NCI-H748 treated with DMSO at 0.1 percent for 48 hours (cell line): ENCODE measurements around the gene LNPEP.

Experiments
- DNase-seq: peaks from one replicate; lab custom pipeline; 2025; lab: John Stamatoyannopoulos, UW

LNPEP gene

DNA sequence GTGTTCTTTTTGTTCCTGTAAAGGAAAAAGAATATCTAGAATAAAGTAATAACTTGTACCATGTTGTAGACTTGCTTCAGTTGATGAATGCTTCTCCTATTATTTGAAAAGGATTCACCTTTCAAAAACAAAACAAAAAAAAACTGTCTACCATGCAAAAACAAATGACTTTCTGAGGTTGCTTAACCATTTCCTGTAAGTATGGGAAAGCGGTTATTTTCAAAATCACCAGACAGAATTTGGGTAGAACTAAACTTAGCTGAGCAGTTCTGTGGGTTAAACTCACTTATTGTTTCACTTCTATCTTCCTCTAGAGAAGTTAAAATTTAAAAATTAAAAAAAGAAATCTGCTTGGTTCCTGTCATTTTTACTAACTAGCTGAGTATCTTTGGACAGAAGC is 25.2 kb downstream of the LNPEP start:
- DNase-seq = no peak

DNA sequence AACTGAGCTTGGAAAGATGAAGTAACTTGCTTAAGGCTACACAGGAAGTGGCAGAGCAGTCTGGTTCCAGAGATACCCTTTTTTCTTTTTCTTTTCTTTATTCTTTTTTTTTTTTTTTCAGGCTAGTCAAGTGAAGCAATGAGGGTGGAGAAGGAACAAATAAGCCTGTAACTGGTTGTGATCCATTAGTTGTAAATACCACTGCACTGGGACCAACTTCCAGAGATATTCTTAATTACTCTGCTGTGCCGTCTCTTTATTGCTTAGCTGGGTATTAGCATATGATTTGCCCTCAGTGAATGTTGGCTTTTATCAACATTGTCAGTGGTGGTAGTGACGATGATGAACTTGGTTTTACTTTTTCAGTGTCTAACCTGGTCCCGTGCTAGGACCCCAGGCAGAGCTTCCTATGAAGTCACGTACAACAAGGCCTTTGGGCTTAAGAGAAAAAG is 26.7 kb downstream of the LNPEP start:
- DNase-seq = no peak

DNA sequence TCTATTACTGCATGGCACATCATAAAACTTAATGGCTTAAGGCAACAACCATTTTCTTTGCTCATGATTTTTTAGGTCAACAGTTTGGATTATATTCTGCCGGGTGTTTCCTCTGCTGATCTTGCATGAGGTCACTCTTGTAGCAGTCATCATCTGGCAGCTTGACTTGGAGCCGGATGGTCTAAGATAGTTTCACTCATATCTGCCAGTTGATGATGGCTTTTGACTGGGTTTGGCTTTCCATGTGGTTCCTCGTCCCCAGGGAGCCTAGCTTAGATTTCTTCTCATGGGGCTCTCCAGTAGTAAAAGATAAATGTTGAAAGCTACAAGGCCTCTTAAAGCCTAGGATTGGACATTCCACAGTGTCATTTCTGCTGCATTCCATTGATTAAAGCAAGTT is 27.4 kb downstream of the LNPEP start:
- DNase-seq = no peak

DNA sequence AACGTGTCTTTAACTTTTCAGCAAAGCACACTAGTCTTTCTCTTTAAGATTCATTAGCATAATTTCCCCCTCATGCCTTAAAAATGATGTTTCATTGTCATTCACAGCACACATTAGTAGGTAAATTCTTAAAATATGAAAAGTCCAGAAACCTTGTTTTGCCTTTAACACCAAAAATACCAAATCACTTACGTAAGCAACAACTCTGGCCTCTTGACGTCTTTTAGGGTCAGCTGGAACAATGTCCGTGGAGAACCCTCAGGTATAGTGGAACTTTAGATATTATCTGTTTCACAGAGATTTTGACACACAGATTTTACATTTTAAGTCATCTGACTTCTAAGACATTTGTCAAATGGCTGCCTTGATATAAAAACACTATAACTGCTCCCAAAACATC is 30.9 kb downstream of the LNPEP start:
- no peak for DNase-seq

DNA sequence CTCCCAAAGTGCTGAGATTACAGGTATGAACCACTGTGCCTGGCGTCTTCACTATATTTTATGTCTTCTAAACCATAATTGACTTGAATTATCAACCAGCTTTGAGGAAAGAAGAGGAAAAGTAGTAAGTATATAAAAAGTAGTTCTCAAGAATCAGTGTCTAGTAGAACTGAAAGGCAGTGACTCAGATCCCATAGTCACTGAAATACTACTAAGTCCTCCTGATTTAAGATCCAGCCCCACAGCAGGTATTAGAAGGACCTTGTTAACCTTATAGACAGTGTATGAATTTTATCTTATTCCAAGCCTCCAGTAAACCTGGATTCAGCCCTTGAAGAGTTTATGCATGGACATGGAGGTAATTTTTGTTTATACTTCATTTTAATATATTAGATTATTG is 31.5 kb downstream of the LNPEP start:
- DNase-seq = no peak

DNA sequence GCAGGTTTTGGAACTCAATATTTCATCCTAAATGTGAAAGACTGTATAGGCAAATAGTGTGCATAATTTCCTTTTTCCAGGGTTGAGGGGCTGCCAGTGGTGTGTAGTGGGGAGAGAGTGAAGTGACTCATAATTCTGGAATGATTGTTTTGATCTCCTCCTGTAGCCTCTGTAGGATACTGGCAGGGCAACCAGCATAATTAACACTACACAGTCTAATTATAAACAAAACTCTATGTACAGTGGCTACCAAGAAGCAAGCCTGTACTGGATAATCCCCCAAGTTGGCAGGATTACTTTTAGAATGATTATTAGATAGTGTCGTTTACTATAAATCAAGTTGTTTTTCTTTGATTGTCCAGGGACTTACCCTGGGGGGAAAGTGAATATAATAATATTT is 32.2 kb downstream of the LNPEP start:
- DNase-seq = no peak

DNA sequence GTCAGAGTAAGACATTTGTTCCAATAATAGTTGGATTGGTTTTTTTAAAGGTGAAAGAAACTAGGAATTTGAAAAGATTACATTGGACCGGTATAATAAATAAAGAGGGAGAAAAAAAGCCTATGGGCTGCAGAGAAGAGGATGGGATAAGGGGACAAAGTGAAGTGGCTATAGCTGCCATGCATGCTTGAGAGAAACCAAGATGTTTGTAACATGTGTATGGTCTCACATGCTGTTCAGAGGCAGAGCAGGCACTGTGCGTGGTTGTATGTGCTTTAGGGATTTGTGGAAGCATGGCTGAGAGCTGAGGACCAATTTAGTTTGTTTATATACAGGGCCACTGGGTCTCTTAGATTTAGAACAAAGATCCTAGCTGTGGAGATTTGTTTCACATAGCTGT is 32.7 kb downstream of the LNPEP start:
- no peak for DNase-seq

DNA sequence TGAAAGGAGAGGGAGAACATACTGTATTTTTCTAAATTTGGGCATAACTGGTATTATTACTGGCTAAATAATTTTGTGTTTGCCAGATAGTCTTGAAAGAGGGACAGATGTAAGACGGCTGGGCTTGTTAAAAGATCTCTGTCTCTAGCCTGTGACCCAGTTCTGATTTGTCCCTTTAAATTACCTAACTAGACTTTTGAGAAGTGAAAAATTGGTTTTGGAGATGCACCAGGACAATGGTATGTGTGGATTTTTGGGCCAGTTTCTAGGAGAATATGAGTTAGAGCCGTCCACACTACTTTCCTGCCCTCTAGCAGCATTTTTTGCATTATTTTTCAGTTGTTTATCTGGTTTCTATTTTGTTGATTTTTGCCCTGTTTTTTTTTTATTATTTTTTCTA is 33.5 kb downstream of the LNPEP start:
- no peak for DNase-seq

DNA sequence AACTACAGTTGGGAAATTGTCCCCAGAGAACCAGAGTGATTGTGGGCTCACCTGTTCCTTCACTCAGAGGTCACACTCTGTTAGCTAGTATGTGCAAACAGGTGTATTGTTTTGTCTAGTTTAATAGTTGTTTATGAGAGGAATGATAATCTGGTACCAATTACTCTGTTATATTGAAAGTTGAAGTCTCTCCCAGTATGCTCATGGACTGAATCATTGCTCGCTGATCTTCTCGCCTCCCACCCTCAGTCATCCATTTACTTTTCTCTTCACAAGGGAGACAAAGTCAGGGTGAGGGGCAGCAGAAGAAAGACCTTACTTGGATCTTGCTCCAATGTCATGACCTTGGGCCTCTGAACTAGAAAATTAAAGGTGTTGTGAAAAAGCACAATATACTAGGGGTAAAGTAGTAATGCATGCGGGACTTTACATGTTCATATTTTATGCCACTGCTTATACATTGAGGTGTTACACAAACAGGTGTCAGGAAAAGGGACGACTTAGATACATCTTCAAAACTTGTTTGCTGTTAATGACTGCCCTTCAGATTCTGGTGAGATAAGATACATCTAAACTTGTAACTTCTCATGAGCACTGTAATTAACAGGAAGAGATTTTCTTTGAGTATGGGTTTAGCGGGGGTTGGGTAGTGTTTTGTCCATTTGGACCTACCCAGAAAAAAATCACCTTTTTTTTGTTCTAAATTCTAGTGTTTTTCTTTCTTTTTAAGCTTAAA is 36.9 kb downstream of the LNPEP start:
- DNase-seq = no peak

DNA sequence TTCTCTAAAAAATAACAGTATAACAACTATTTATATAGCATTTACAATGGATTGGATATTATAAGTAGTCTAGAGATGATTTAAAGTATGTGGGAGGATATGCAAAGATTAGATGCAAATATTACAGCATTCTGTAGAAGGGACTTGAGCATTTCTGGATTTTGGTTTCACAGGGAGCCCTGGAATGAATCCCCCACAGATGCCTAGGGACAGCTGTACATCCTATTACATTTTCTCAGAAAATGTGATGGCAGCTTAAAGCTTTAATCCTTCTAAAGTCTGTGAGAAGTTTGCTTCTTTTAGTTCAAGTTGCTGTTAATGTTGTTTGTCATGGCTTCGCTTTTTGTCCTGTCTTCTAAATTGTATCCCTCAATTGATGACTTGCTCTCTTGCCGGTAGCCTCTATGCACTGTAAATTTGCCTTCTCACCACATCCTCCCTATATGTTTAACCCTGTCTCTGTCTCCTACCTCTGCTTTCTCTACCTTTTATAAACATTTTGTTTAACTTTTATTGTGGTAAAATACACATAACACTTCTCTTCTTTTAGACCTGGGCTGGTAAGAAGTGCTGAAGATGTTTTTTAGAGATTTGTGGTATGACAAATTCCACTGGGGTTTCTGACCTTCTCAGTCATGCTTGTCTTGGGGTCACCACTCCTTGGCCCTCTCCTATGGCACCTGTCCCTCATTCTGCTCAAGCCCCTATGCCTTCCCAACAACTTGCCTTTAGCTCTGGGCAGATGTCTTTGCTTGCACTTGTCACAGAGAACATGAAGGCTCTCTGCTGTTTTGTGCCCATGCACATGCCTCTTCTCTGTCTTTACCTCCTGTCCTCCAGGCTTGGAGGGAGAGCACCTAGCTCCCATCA is 37.9 kb downstream of the LNPEP start:
- DNase-seq = no peak

DNA sequence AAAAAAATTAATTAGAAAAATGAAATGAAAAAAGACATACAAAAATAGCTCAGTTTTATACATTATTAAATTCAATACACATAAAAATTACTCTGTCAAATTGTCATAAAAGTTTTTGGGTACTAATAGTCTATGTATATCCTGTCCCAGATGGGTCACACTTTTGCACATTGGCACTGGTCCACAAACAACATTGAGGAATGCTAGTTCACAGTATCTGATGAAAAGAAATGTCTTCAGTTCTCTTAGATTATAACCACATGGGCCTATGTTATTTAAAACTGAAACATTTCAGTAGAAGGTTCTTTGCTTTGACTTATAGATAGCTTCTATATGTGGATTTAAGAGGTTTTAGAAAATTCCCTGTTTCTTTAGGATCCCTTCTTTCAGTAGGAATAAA is 39.8 kb downstream of the LNPEP start:
- DNase-seq = no peak

DNA sequence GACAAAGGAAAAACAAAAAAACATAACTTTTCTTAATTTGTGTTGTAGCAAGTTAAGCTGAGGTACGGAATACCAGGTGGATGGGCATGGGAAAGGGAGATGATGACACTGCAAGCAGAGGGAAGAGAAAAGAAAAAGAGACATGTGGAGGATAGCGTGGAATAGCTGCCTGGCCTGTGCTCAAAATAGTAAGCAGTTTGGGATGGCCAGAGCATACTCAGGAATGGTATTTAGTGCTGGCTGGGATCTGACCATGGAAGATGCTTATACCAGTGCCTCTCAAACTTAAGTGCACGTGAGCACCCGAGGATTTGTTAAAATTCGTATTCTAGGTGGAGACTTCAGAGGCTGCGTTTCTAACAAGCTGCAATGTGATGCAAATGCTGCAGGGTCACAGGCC is 41.3 kb downstream of the LNPEP start:
- no peak for DNase-seq

DNA sequence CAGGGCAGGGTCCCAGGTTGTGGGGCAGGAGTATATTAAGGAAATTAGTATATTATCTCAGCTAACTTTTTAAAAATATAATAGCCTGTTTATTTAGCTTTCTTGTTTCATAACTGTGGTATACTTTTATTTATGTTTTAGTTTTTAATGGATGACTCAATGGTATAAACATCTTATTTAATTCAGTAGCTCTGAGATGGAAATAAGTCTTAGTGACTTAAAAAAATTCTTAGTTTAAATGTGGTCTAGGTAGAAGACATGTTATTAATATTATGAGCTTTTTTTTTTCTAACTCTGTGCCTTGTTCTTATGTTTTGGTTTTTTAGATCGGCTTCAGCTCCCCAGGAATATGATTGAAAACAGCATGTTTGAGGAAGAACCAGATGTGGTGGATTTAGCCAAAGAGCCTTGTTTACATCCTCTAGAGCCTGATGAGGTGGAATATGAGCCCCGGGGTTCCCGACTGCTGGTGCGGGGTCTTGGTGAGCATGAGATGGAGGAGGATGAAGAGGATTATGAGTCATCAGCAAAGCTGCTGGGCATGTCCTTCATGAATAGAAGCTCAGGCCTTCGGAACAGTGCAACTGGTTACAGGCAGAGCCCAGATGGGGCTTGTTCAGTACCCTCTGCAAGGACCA is 43.1 kb downstream of the LNPEP start:
- DNase-seq = no peak

DNA sequence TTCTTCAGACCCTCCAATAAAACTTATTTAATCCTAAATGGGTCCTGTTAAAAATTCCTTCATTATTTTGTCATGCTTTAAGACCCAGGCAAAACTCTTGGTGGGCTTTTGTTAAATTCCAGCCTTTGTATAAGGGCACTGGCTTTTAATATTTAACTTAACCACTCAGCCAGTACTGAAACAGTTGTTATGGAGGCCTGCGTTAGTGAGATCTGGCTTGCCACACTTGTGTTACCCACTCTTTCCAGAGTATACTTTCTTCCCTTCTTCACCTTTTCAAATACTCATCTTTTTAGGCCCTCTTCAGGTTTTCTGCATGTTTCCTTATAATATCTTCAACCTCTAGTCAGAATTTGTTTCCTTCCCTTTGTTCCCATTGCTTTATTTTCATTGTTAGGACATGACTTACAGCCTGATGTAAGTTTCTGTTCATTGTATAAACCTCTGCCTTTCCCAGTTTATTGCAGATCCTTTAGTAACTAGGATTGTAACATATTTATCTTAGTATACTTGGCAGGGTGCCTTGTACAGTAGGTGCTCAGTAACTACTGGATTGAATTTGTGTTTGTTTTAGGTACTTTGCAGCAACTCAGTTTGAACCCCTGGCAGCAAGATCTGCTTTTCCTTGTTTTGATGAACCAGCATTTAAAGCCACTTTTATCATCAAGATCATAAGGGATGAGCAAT is 48.8 kb downstream of the LNPEP start:
- no peak for DNase-seq

DNA sequence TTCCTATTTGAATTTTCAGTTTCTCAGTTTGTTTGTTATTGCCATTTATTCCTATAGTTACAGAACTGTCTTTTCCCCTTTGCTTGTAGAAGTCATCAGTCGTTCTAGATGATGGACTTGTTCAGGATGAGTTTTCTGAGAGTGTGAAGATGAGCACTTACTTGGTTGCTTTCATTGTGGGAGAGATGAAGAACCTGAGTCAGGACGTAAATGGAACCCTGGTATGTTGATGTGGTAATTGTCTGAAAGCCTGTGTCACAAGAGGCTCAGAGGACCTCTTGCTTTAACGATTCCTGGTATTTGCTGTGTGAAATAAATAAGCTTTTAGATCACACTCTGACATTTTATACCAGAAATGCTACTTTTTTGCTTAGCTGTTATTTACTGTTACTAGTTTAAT is 50.6 kb downstream of the LNPEP start:
- no peak for DNase-seq

DNA sequence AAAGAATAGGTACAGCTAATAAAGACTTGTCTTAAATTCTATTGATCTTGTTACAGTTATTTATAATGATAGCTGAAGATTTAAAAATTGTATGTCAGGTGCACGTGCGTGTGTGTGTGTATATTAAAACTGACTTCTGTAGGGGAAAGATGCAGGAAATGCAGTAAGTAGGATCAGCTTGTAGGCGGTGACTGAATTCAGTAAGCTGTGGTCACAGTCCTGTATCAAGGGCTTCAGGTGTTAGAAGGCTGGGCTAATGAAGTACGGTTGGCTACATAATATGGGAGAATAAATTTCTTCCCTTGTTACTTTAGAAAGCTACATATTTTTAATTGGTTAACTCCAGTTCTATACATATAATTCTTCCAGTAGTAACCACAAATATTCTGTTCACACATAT is 54.2 kb downstream of the LNPEP start:
- DNase-seq = no peak

DNA sequence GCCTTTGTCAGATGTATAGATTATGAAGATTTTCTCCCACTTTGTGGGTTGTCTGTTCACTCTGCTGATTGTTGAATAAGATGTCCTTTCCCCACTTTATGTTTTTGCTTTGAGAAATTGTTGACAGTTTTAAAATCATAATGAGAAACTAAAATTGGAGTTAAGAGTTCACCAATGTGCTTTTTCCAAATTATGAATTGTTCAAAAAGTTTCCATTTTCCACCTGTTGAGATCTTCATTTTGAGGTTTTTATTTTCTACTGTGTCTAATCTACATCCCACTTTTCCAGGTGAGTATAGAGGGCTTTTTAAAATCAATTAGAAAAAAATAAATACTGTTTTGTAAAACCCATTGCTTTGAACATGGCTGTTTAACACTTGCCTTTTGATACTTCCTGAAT is 55.8 kb downstream of the LNPEP start:
- no peak for DNase-seq

DNA sequence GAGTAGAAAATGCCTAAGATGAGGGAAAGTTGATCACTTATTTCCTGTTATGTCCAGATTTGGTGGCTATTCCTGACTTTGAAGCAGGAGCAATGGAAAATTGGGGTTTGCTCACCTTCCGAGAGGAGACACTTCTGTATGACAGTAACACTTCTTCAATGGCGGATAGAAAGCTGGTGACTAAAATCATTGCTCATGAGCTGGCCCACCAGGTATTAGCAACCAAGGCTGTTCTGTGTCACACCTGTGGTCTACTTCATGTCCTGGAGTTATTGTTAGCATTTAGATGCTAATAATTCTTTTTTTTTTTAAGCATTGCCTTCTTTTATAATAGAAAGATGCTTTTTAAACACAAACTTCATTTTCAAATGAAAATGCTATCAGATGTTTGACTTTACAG is 57.9 kb downstream of the LNPEP start:
- DNase-seq = no peak

DNA sequence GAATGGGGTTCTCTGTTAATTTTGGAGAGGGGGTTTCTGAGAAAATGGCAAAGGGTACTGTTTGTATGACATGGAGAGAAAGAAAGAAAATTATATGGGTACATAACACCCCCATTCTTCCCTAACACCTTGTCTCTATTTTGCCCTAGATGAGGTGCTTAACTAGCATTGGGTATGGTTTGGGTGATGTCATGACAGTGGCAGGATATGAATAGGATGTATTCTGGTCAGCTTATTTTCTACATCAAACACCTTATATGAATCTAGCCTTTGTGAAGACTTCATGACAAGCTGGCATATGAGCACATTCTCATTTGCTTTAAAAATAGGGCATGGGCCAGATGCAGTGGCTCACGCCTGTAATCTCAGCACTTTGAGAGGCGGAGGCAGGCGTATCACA is 58.6 kb downstream of the LNPEP start:
- no peak for DNase-seq

DNA sequence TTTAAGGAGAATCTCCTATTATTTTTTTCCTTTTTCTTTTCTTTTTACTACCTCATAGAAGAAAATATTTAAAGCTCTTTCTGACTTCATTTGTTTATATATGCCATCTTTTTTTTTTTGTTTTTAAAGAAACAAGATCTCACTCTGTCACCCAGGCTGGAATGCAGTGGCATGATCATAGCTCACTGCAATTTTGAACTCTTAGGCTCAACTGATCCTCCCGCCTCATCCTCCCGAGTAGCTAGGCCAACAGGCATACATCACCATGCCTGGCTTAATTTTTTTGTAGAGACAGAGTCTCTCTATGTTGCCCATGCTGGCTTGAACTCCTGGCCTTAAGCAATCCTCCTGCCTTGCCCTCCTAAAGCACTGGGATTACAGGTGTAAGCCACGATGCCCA is 59.5 kb downstream of the LNPEP start:
- no peak for DNase-seq

DNA sequence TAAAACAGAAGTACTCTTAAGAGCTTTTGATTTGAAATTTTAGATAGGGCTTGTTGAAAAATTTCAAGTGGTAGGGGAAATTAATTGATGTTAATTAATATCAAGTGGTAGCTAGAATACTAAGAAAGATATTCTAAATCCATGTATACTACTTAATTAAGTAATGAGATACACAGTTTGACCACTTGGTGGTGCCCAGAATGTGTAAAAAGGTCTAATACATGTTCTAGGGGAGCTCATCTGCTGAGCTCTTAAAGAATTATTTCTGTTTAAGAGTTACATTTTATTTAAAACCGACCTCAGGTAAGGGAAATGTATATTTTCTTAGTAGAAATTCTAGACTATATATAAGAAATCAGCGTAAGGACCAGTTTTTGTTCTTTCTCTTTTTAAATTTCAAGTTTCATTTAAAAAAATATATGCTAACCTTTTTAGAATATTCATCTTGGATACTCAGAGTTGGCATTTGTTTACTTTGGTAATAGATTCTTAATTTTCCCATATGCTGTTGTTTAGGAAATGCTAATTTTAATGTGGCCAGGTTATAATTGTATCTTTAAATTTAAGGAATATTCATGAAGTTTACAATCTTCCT is 61.5 kb downstream of the LNPEP start:
- no peak for DNase-seq

DNA sequence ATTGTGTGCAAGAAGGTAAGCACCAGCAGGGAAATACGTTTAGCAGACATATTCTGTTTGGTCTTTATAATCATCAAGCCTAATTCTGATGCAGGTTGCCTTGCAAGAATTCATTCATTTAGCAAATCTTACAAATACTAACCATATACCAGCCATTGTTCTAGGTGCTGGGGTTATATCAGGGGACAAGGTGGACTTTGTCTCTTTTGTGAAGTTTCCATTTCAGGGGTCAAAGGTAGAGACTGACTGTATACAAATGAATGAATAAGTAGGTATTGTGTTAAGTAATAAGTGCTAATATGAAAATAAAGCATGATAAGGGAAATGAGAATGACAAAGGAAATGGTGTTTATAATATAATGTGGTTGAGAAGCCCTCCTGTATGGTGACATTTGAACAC is 64.0 kb downstream of the LNPEP start:
- no peak for DNase-seq
